GM23248 (cell line): ENCODE results near the gene XXYLT1. TPM values are rescaled to one million over a fixed set of nuclear protein-coding genes. Genes with fewer than 3 reads are reported as not detected.
"Not testable (repeated sequence)": the region's sequence is repeated elsewhere in the genome, so short reads cannot be mapped to it uniquely, and the experiment has no call there.

ENCODE experiments used
- DNase-seq: peaks from one replicate; pipeline ENCODE4 v3.0.0-alpha.2; 2015
- H2AFZ ChIP-seq: fragments of 200-600 bp; sonication (generic); 2 replicates; pipeline ENCODE4 v1.6.1; 2016; ENCODE audit warnings: antibody characterized with exemption
- H3F3A ChIP-seq: fragments of 200-600 bp; sonication (generic); 2 replicates; pipeline ENCODE4 v1.6.1; 2016; ENCODE audit warnings: mild to moderate bottlenecking, antibody characterized with exemption, mixed run types; ENCODE audit not compliant: insufficient read depth
- H3K27ac ChIP-seq: fragments of 200-600 bp; sonication (generic); 2 replicates; pipeline ENCODE4 v1.5.1; 2016; ENCODE audit warnings: mild to moderate bottlenecking
- H3K27me3 ChIP-seq: fragments of 200-600 bp; sonication (generic); replicated peaks from 2 replicates; pipeline ENCODE4 v1.6.1; 2016; ENCODE audit warnings: mild to moderate bottlenecking; ENCODE audit not compliant: insufficient read depth
- H3K36me3 ChIP-seq: fragments of 200-600 bp; sonication (generic); 2 replicates; pipeline ENCODE4 v1.6.1; 2016; ENCODE audit warnings: low read depth, mild to moderate bottlenecking
- H3K4me1 ChIP-seq: fragments of 200-600 bp; sonication (generic); 2 replicates; pipeline ENCODE4 v1.6.1; 2016; ENCODE audit warnings: mild to moderate bottlenecking; ENCODE audit not compliant: insufficient read depth
- H3K4me2 ChIP-seq: fragments of 200-600 bp; sonication (generic); one replicate; pipeline ENCODE4 v1.6.1; 2016; ENCODE audit warnings: mild to moderate bottlenecking; ENCODE audit not compliant: unreplicated experiment
- H3K4me3 ChIP-seq: fragments of 200-600 bp; sonication (generic); 2 replicates; pipeline ENCODE4 v1.5.1; 2016; ENCODE audit warnings: mild to moderate bottlenecking
- H3K79me2 ChIP-seq: fragments of 200-600 bp; sonication (generic); 2 replicates; pipeline ENCODE4 v1.6.1; 2016; ENCODE audit warnings: mild to moderate bottlenecking; ENCODE audit not compliant: insufficient read depth
- H3K9ac ChIP-seq: fragments of 200-600 bp; sonication (generic); 2 replicates; pipeline ENCODE4 v1.6.1; 2016; ENCODE audit warnings: mild to moderate bottlenecking
- H3K9me2 ChIP-seq: fragments of 200-600 bp; sonication (generic); 2 replicates; pipeline ENCODE4 v1.6.1; 2016; ENCODE audit warnings: mixed run types, mild to moderate bottlenecking, moderate library complexity; ENCODE audit not compliant: insufficient read depth
- H3K9me3 ChIP-seq: fragments of 200-600 bp; sonication (generic); one replicate; pipeline ENCODE4 v1.6.1; 2017; ENCODE audit warnings: low read depth
- H4K20me1 ChIP-seq: fragments of 200-600 bp; sonication (generic); 2 replicates; pipeline ENCODE4 v1.6.0; 2016; ENCODE audit not compliant: insufficient read depth
- EZH2 ChIP-seq: fragments of 200-600 bp; sonication (generic); IDR thresholded peaks from 2 replicates; pipeline ENCODE4 v1.6.1; 2018; ENCODE audit warnings: antibody characterized with exemption, mild to moderate bottlenecking; ENCODE audit not compliant: insufficient read depth, poor library complexity, severe bottlenecking
- EZH2phosphoT487 ChIP-seq: fragments of 200-600 bp; sonication (generic); IDR thresholded peaks from 2 replicates; pipeline ENCODE4 v1.6.1; 2018; ENCODE audit warnings: antibody characterized with exemption, moderate library complexity, mild to moderate bottlenecking, low read depth; ENCODE audit not compliant: insufficient read depth
- WGBS, 2 experiments: methylation state at CpG; one replicate each; pipeline ENCODE4 v1.1.6; 2015 to 2017; ENCODE audit warnings: low lambda C conversion rate in 2 of 2, low coverage in 1 of 2; ENCODE audit errors: missing lambda C conversion rate in 2 of 2; 5-methylcytosine and 5-hydroxymethylcytosine counted together
- in situ Hi-C: fragments of 300-500 bp; cut with MboI; formaldehyde crosslinking; loops from 2 replicates; pipeline ENCODE4 v1.15.0; 2020
- polyA plus RNA-seq: library from polyadenylated mRNA; unstranded; fragments of >200 nt; fragmentation: Nextera tagmentation; extraction: Ambion mirVana; gene quantifications from 2 replicates; pipeline ENCODE4 v1.2.1, GENCODE V29; 2016
- total RNA-seq: library from RNA; depleted of rRNA; stranded (reverse); fragments of >200 nt; shearing (Covaris generic); gene quantifications from 2 replicates; pipeline ENCODE4 v1.2.3, GENCODE V29; 2014

XXYLT1 gene
- total and polyA plus RNA-seq, 2 experiments from 2014 or later, result 22.8 to 44.7 TPM

GRCh38 chr3:195219351-195220230, 51.4 kb downstream of the XXYLT1 start:
- no peak overlapping the region for H2AFZ ChIP-seq

DNA sequence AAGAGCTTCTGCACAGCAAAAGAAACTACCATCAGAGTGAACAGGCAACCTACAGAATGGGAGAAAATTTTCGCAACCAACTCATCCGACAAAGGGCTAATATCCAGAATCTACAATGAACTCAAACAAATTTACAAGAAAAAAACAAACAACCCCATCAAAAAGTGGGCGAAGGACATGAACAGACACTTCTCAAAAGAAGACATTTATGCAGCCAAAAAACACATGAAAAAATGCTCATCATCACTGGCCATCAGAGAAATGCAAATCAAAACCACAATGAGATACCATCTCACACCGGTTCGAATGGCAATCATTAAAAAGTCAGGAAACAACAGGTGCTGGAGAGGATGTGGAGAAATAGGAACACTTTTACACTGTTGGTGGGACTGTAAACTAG, 52.6 kb downstream of the XXYLT1 start:
- H4K20me1 ChIP-seq, H3K9ac ChIP-seq, H3K4me3 ChIP-seq, H3K4me2 ChIP-seq, H3K9me2 ChIP-seq, H3K27ac ChIP-seq, H2AFZ ChIP-seq, in situ Hi-C loops, H3K27me3 ChIP-seq, H3K36me3 ChIP-seq, H3K9me3 ChIP-seq, DNase-seq: not testable (repeated sequence)
- peaks cover 14% of the 10 kb centered on the region for H3F3A ChIP-seq
- peaks cover 32% of the 10 kb centered on the region for H3K79me2 ChIP-seq
- 86 to 92% methylated on average over 4 to 5 of the region's 5 CpGs for WGBS, 2 experiments
- H3K4me1 ChIP-seq, result peaks cover 18% of the 10 kb centered on the region

More at GRCh38 chr3:195219351-195220230, 51.4 kb downstream of the XXYLT1 start:
- no peak overlapping the region for H3K27ac ChIP-seq
- 86 to 90% methylated on average over 6 to 8 of the region's 8 CpGs for WGBS, 2 experiments
- H3K4me1 ChIP-seq, result peaks cover 31% of the 10 kb centered on the region
- H3K9me2 ChIP-seq, result no peaks in the 10 kb centered on the region
- no peak overlapping the region for H3K9ac ChIP-seq
- TF ChIP-seq EZH2phosphoT487 (no peak), EZH2 (no peak)
- H3K36me3 ChIP-seq, result no peaks in the 10 kb centered on the region
- peaks cover 26% of the 10 kb centered on the region for H3F3A ChIP-seq
- no peaks in the 10 kb centered on the region for H3K27me3 ChIP-seq
- H3K4me3 ChIP-seq, result no peak overlapping the region
- peaks cover 19% of the 10 kb centered on the region for H3K79me2 ChIP-seq
- no peak for DNase-seq
- in situ Hi-C loops, result no loop called here
- H3K9me3 ChIP-seq, result no peaks in the 10 kb centered on the region
- no peak overlapping the region for H3K4me2 ChIP-seq
- H4K20me1 ChIP-seq, result no peaks in the 10 kb centered on the region

DNA sequence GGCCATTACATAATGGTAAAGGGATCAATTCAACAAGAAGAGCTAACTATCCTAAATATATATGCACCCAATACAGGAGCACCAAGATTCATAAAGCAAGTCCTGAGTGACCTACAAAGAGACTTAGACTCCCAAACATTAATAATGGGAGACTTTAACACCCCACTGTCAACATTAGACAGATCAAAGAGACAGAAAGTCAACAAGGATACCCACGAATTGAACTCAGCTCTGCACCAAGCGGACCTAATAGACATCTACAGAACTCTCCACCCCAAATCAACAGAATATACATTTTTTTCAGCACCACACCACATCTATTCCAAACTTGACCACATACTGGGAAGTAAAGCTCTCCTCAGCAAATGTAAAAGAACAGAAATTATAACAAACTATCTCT, 55.4 kb downstream of the XXYLT1 start:
- H4K20me1 ChIP-seq, in situ Hi-C loops, H3K9me3 ChIP-seq, H2AFZ ChIP-seq, H3K27ac ChIP-seq, H3K4me3 ChIP-seq, H3K9me2 ChIP-seq, DNase-seq, H3K9ac ChIP-seq, H3K4me2 ChIP-seq, H3K36me3 ChIP-seq, H3K27me3 ChIP-seq, H3F3A ChIP-seq: not testable (repeated sequence)
- Histone ChIP-seq H3K4me1 (peaks cover 10% of the 10 kb centered on the region), H3K79me2 (peaks cover 28% of the 10 kb centered on the region)
- WGBS, 2 experiments, result 78 to 91% methylated on average over 2 of the region's 2 CpGs

DNA sequence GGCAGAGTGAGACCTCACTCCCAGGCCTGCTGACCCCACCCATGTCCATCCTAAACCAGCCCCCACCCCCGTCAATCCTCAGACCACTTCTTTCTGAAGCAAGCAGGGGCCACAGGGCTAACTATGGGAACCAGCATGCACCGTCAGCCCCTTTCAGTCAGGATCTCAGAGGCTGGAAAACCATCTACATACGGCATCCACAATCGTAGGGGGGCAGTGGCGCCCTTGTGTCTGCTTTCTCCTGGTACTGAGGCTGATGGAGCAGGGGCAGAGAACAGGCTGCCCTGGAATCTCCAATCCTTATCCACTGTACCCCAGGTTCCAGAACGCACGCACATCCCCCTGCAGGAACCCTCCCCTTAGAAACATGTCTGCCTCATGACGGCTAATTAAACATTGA, 56.6 kb downstream of the XXYLT1 start:
- no peak for DNase-seq
- TF ChIP-seq EZH2phosphoT487, result no peak
- no peak for TF ChIP-seq EZH2
- in situ Hi-C loops, result no loop called here
- no peaks in the 10 kb centered on the region for H4K20me1 ChIP-seq
- no peak overlapping the region for H3K9ac ChIP-seq
- no peaks in the 10 kb centered on the region for H3K36me3 ChIP-seq
- WGBS, 2 experiments, result 93 to 97% methylated on average over 8 of the region's 8 CpGs
- no peak overlapping the region for H3K4me3 ChIP-seq
- H3F3A ChIP-seq, result peaks cover 18% of the 10 kb centered on the region
- no peaks in the 10 kb centered on the region for H3K9me2 ChIP-seq
- no peak overlapping the region for H3K27ac ChIP-seq
- H2AFZ ChIP-seq, result no peak overlapping the region
- no peaks in the 10 kb centered on the region for H3K9me3 ChIP-seq
- peaks cover 18% of the 10 kb centered on the region; the same call in 1 of the 2 replicates for H3K79me2 ChIP-seq
- H3K27me3 ChIP-seq, result no peaks in the 10 kb centered on the region
- no peak overlapping the region for H3K4me2 ChIP-seq
- peaks cover 21% of the 10 kb centered on the region for H3K4me1 ChIP-seq
